Lower leg skin (tissue), 4 donors: ENCODE data around the gene TNFRSF19. TPM values are rescaled to one million over a fixed set of nuclear protein-coding genes. Genes with fewer than 3 reads are reported as not detected.

Experiments used
- DNase-seq, 2 donors: peaks; one replicate each; pipeline ENCODE4 v3.0.0-alpha.2; 2019; ENCODE audit warnings: low spot score in 2 of 2
- H3K4me3 ChIP-seq: fragments of 200-600 bp; sonication (generic); 2 replicates; pipeline ENCODE4 v1.5.1; 2017; ENCODE audit warnings: mild to moderate bottlenecking, low read depth; ENCODE audit not compliant: poor library complexity, severe bottlenecking
- POLR2A ChIP-seq, 2 donors: fragments of 450-650 bp; IDR thresholded peaks; one replicate each; pipeline ENCODE4 v1.6.1; 2016 to 2017; ENCODE audit warnings: antibody characterized with exemption in 2 of 2, mild to moderate bottlenecking in 1 of 2, moderate library complexity in 1 of 2
- WGBS, 2 donors: methylation state at CpG; one replicate each; pipeline ENCODE4 v1.1.5; 2018; 5-methylcytosine and 5-hydroxymethylcytosine counted together
- intact Hi-C: fragments of 100-400 bp; cut with DNase I; formaldehyde crosslinking; loops from one replicate; pipeline ENCODE4 v1.15.0; 2023; ENCODE audit warnings: low total_unique reads
- total RNA-seq, 4 donors: library from RNA; depleted of rRNA; stranded (reverse); fragments of >200 nt; gene quantifications; one replicate each; pipeline ENCODE4 v1.1.0, GENCODE V29; 2016
- TF ChIP-seq, protein P1 (sequence below), 3 donors: fragments of 450-650 bp; IDR thresholded peaks; one replicate each; pipeline ENCODE4 v1.5.1; 2016; ENCODE audit warnings: antibody characterized with exemption in 3 of 3, mild to moderate bottlenecking in 3 of 3, moderate library complexity in 2 of 3

Gene TNFRSF19
- total RNA-seq, 4 donors from 2014 or later, result 51.2 to 106 (median 72.5) TPM

DNA sequence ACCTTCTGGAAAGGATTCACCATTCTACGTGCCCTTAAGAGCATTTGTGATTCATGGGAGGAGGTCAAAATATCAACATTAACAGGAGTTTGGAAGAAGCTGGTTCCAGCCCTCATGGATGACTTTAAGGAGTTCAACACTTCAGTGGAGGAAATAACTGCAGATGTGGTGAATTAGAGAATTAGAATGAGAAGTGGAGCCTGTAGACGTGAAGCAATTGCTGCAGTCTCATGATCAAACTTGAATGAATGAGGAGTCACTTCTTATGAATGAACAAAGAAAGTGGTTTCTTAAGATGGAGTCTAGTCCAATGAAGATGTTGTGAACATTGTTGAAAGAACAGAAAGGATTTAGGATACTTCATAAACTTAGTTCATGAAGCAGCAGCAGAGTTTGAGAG, 129.1 kb downstream of the TNFRSF19 start:
- intact Hi-C loops, result no loop called here
- no peak for DNase-seq
- H3K4me3 ChIP-seq, result no peak overlapping the region
- WGBS, 2 donors, result 82 to 84% methylated on average over 2 of the region's 2 CpGs
- TF ChIP-seq, protein P1, sequence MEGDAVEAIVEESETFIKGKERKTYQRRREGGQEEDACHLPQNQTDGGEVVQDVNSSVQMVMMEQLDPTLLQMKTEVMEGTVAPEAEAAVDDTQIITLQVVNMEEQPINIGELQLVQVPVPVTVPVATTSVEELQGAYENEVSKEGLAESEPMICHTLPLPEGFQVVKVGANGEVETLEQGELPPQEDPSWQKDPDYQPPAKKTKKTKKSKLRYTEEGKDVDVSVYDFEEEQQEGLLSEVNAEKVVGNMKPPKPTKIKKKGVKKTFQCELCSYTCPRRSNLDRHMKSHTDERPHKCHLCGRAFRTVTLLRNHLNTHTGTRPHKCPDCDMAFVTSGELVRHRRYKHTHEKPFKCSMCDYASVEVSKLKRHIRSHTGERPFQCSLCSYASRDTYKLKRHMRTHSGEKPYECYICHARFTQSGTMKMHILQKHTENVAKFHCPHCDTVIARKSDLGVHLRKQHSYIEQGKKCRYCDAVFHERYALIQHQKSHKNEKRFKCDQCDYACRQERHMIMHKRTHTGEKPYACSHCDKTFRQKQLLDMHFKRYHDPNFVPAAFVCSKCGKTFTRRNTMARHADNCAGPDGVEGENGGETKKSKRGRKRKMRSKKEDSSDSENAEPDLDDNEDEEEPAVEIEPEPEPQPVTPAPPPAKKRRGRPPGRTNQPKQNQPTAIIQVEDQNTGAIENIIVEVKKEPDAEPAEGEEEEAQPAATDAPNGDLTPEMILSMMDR (IDR thresholded peaks at IDR 0.05), result no peak
- no peak for TF ChIP-seq POLR2A (IDR thresholded peaks at IDR 0.05)

DNA sequence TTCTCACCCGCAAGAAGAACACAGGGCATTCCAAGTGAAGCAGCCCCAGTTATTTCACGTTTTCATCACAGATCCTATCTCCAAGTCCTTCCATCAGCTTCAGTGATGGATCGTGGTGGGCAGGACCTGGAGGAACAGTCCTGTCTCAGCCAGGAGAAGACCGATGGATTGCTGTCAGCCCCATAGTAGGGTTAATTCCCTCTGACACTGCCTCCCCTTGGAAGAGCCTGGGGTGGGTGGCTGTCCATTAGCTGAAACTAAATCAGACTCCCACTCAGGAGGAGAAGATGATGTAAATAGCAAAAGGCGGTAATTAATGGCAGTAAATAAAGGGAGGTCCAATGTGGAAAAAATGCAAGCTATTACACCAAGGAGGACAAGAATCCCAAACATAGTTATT, 131.0 kb downstream of the TNFRSF19 start:
- 92 to 93% methylated on average over 5 of the region's 5 CpGs for WGBS, 2 donors
- no peak overlapping the region for H3K4me3 ChIP-seq
- intact Hi-C loops, result no loop called here
- DNase-seq, result no peak
- no peak for TF ChIP-seq POLR2A (IDR thresholded peaks at IDR 0.05)
- TF ChIP-seq, protein P1 (IDR thresholded peaks at IDR 0.05), result no peak

DNA sequence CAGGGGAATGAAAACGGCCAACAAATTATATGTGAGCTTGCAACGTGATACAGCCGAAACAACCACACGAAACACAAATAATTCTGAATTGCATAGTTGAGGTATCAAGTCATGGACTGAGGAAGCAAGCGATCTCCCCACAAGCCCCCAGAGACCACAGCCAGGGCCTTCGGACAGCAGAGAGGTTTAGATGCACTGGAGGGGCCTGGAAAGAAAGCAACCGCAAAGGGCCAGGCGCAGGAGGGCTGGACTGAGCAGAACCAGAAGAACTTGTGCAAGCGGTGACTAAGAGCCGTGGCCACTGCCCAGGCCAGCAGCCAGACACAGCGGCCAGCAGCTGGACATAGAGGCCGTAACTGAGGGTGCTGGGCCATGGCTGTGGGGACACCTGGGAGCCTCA, 131.4 kb downstream of the TNFRSF19 start:
- TF ChIP-seq POLR2A (IDR thresholded peaks at IDR 0.05), result no peak
- TF ChIP-seq, protein P1 (IDR thresholded peaks at IDR 0.05), result no peak
- 83 to 86% methylated on average over 12 of the region's 12 CpGs for WGBS, 2 donors
- peak in 1 of 2 donors; percentile 86 for DNase-seq
- intact Hi-C loops, result no loop called here
- H3K4me3 ChIP-seq, result no peak overlapping the region

DNA sequence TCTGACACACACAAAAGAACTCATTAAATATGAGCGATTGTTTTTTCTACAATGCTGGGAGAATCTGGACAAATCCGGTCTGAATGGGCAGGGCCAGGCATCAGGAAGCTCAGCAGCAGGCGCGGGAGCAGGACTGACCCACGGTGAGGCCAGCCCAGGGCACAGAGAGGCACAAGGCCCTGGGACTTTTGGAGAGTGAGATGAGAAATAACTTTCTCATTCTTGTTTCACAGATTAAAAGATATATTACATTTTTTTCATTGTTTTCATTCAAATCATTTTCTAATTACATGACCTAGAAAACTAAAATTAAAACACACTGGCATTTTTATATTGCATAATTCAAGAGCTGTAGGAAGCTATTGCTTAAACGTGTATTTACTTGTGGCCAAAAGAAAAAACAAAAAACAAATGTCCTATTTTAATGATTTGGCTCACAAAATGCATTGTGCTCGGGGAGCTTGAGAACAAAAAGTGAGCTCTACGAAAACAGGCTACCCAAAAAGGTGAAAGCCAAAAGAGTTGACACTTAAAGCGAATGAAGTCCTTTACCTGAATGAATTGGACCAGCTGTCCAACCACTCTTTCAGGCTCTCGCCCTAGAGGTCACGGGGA, 133.1 kb downstream of the TNFRSF19 start:
- intact Hi-C loops, result no loop called here
- TF ChIP-seq, protein P1 (IDR thresholded peaks at IDR 0.05), result no peak
- no peak for TF ChIP-seq POLR2A (IDR thresholded peaks at IDR 0.05)

DNA sequence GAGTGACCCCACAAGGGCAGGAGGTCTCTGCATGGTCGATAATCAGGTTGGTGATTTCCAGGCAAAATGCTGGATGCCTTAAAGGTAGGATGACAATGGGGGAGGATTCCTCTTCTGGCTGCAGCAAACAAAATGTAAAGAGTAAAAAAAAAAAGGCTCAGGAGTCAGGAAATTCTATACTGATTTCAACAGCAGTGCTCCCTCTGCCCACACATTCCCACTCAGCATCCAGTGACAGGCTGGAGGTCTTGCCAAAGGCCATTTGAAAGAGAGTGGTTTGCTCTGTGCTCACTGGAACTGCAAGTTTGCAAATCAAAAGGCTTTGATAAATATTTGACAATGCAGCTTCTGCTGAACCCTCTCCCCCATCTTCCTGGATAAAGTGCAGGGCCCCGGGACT, 135.4 kb downstream of the TNFRSF19 start:
- DNase-seq, result no peak
- TF ChIP-seq, protein P1 (IDR thresholded peaks at IDR 0.05), result no peak
- no peak for TF ChIP-seq POLR2A (IDR thresholded peaks at IDR 0.05)
- 86% methylated on average over 2 of the region's 2 CpGs for WGBS, 2 donors
- intact Hi-C loops, result no loop called here
- H3K4me3 ChIP-seq, result no peak overlapping the region

More for the DNA sequence above, 133.1 kb downstream of the TNFRSF19 start:
- WGBS, 2 donors, result 34 to 40% methylated on average over 11 of the region's 11 CpGs
- peak in 1 of 2 donors; percentile 86 for DNase-seq
- H3K4me3 ChIP-seq, result no peak overlapping the region

DNA sequence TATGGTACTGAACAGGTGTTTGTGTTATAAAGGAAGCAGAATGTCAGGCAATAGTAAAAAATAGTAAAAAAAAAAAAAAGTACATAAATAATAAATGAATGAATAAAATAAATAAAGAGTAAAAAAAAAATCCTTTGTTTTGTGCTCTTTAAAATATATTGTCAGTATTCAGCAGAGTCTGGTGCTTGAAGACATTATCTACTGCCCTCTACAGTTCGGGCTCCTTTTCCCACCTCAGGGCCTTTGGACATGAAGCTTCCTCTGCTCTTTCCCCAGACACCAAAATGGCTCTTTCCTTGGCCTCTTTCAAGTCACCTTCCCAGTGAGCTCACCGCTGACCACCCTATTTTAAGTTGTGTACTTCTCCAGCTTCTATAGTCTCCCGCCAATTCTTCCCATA, 137.5 kb downstream of the TNFRSF19 start:
- H3K4me3 ChIP-seq, result no peak overlapping the region
- TF ChIP-seq POLR2A (IDR thresholded peaks at IDR 0.05), result no peak
- TF ChIP-seq, protein P1 (IDR thresholded peaks at IDR 0.05), result no peak
- no peak for DNase-seq
- intact Hi-C loops, result no loop called here
- 89 to 97% methylated on average over 3 of the region's 3 CpGs for WGBS, 2 donors
